Activated B cell treated with CpG ODN at 0.5 μM for 24 hours (primary cell): ENCODE results near the gene STK24. TPM values are rescaled to one million over a fixed set of nuclear protein-coding genes. Genes with fewer than 3 reads are reported as not detected.

Source experiments
- ATAC-seq: fragments of 200-7000 bp; cut with Tn5 transposase; one replicate; pipeline ENCODE4 v1.10.0; 2021; ENCODE audit warnings: low read depth, mild to moderate bottlenecking, moderate library complexity
- CTCF ChIA-PET: fragments of 350-600 bp; sonication (Branson Sonifier 250); formaldehyde crosslinking; loops from one replicate; lab custom pipeline; 2021; ENCODE audit warnings: antibody characterized with exemption; lab: Charles Lee
- POLR2A ChIA-PET: fragments of 350-600 bp; sonication (Branson Sonifier 250); formaldehyde crosslinking; loops from one replicate; lab custom pipeline; 2021; ENCODE audit warnings: antibody characterized with exemption; lab: Charles Lee
- DNase-seq: peaks from one replicate; pipeline ENCODE4 v3.0.0; 2022
- H3K27ac Mint-ChIP-seq: one replicate; pipeline ENCODE4 v1.8.0; 2020; ENCODE audit warnings: mixed read lengths
- H3K27me3 Mint-ChIP-seq: one replicate; pipeline ENCODE4 v1.8.0; 2021; ENCODE audit warnings: mixed read lengths
- H3K36me3 Mint-ChIP-seq: one replicate; pipeline ENCODE4 v1.8.0; 2021; ENCODE audit warnings: low read depth, mixed read lengths
- H3K4me1 Mint-ChIP-seq: one replicate; pipeline ENCODE4 v1.8.0; 2021; ENCODE audit warnings: mixed read lengths
- H3K4me3 Mint-ChIP-seq: one replicate; pipeline ENCODE4 v1.8.0; 2020; ENCODE audit warnings: mild to moderate bottlenecking, mixed read lengths
- H3K9me3 Mint-ChIP-seq: one replicate; pipeline ENCODE4 v1.8.0; 2020; ENCODE audit warnings: mixed read lengths
- CTCF ChIP-seq: fragments of 200-600 bp; IDR thresholded peaks from one replicate; pipeline ENCODE4 v1.8.0; 2022; ENCODE audit warnings: antibody characterized with exemption, mild to moderate bottlenecking
- intact Hi-C: fragments of 100-400 bp; cut with micrococcal nuclease; formaldehyde crosslinking; loops from one replicate; pipeline ENCODE4 v1.15.1; 2024
- total RNA-seq: library from RNA; stranded (reverse); gene quantifications from 2 replicates; pipeline ENCODE4 v1.2.3, GENCODE V29; 2022

STK24 gene
- total RNA-seq, 1 donor from 2014 or later: 84.8 TPM

- no peak for TF ChIP-seq CTCF
- ChIA-PET CTCF (no interaction called here), POLR2A (no interaction called here)
- Mint-ChIP-seq H3K27ac (no peak overlapping the region), H3K27me3 (no peaks in the 10 kb centered on the region), H3K4me3 (no peak overlapping the region), H3K36me3 (no peaks in the 10 kb centered on the region), H3K4me1 (no peaks in the 10 kb centered on the region), H3K9me3 (no peaks in the 10 kb centered on the region)
- DNase-seq: no peak
- intact Hi-C loops: no loop called here
- no peak for ATAC-seq
Measured at GRCh38 chr13:98585946-98586345, 9.0 kb upstream of the STK24 start.

- DNase-seq (no peak), ATAC-seq (no peak)
- Mint-ChIP-seq H3K27me3 (no peaks in the 10 kb centered on the region), H3K4me3 (no peak overlapping the region), H3K36me3 (no peaks in the 10 kb centered on the region), H3K27ac (no peak overlapping the region), H3K9me3 (no peaks in the 10 kb centered on the region), H3K4me1 (no peaks in the 10 kb centered on the region)
- intact Hi-C loops: no loop called here
- no peak for TF ChIP-seq CTCF
- ChIA-PET POLR2A (no interaction called here), CTCF (interaction anchor here (1.6 kb wide), 1 partner anchor 68 kb away, joined by 4 read pairs; no protein-coding TSS in a partner anchor)
Measured at GRCh38 chr13:98585398-98585754, 8.5 kb upstream of the STK24 start.

GRCh38 chr13:98584668-98585397, 7.9 kb upstream of the STK24 start:
- POLR2A ChIA-PET: no interaction called here
- Mint-ChIP-seq H3K9me3 (no peaks in the 10 kb centered on the region), H3K27ac (no peak overlapping the region), H3K4me3 (no peak overlapping the region), H3K27me3 (no peaks in the 10 kb centered on the region), H3K4me1 (no peaks in the 10 kb centered on the region), H3K36me3 (no peaks in the 10 kb centered on the region)
- ATAC-seq (no peak), DNase-seq (no peak)
- TF ChIP-seq CTCF: no peak
- intact Hi-C loops: no loop called here
- CTCF ChIA-PET: interaction anchor here (1.6 kb wide), 1 partner anchor 68 kb away, joined by 4 read pairs; no protein-coding TSS in a partner anchor

GRCh38 chr13:98582947-98583346, 6.0 kb upstream of the STK24 start:
- H3K4me1 Mint-ChIP-seq: peaks cover 4% of the 10 kb centered on the region
- intact Hi-C loops: no loop called here
- no peaks in the 10 kb centered on the region for H3K27me3 Mint-ChIP-seq
- no peak for ATAC-seq
- H3K9me3 Mint-ChIP-seq: no peaks in the 10 kb centered on the region
- ChIA-PET POLR2A (no interaction called here), CTCF (interaction anchor here (1.6 kb wide), 1 partner anchor 70 kb away, joined by 5 read pairs; no protein-coding TSS in a partner anchor)
- no peak overlapping the region for H3K4me3 Mint-ChIP-seq
- no peak for TF ChIP-seq CTCF
- no peak for DNase-seq
- H3K27ac Mint-ChIP-seq: no peak overlapping the region
- no peaks in the 10 kb centered on the region for H3K36me3 Mint-ChIP-seq

- Mint-ChIP-seq H3K4me3 (no peak overlapping the region), H3K9me3 (no peaks in the 10 kb centered on the region), H3K4me1 (peaks cover 9% of the 10 kb centered on the region), H3K27ac (no peak overlapping the region), H3K27me3 (no peaks in the 10 kb centered on the region), H3K36me3 (no peaks in the 10 kb centered on the region)
- POLR2A ChIA-PET: no interaction called here
- no peak for DNase-seq
- ATAC-seq: no peak
- CTCF ChIA-PET: interaction anchor here (1.6 kb wide), 1 partner anchor 71 kb away, joined by 5 read pairs; no protein-coding TSS in a partner anchor
- no peak for TF ChIP-seq CTCF
- intact Hi-C loops: no loop called here
Measured at GRCh38 chr13:98581971-98582702, 5.2 kb upstream of the STK24 start.
